Upper lobe of left lung (tissue), 6 donors: Measurements from ENCODE around the gene DDR1. TPM values are rescaled to one million over a fixed set of nuclear protein-coding genes. Genes with fewer than 3 reads are reported as not detected.

Experiments
- ATAC-seq, 2 donors: fragments of 200-7000 bp; cut with Tn5 transposase; one replicate each; pipeline ENCODE4 v1.9.1; 2022; ENCODE audit warnings: mild to moderate bottlenecking in 2 of 2, moderate library complexity in 2 of 2; ENCODE audit not compliant: low FRiP score in 2 of 2
- DNase-seq, 2 donors: peaks; one replicate each; pipeline ENCODE4 v3.0.0-alpha.2; 2019 to 2020
- H3K27ac ChIP-seq, 4 donors: fragments of 200-600 bp; sonication (generic); one replicate each; pipeline ENCODE4 v1.5.1; 2016 to 2019
- H3K27me3 ChIP-seq, 4 donors: fragments of 200-600 bp; sonication (generic); one replicate each; pipeline ENCODE4 v1.5.1; 2017 to 2019
- H3K36me3 ChIP-seq, 4 donors: fragments of 200-600 bp; sonication (generic); one replicate each; pipeline ENCODE4 v1.5.1; 2016 to 2019
- H3K4me1 ChIP-seq, 4 donors: fragments of 200-600 bp; sonication (generic); one replicate each; pipeline ENCODE4 v1.5.1; 2018 to 2019
- H3K4me3 ChIP-seq, 4 donors: fragments of 200-600 bp; sonication (generic); one replicate each; pipeline ENCODE4 v1.5.1; 2017 to 2019; ENCODE audit warnings: mild to moderate bottlenecking in 2 of 4, moderate library complexity in 1 of 4
- H3K9me3 ChIP-seq, 4 donors: fragments of 200-600 bp; sonication (generic); one replicate each; pipeline ENCODE4 v1.5.1; 2018 to 2019
- EP300 ChIP-seq, 4 donors: sonication (generic); formaldehyde crosslinking; IDR thresholded peaks; one replicate each; pipeline ENCODE4 v1.5.1; 2017; ENCODE audit warnings: antibody characterized with exemption in 4 of 4, control low read depth in 2 of 4
- POLR2A ChIP-seq, 4 donors: fragments of 450-650 bp; IDR thresholded peaks; one replicate each; pipeline ENCODE4 v1.5.1; 2016 to 2017; ENCODE audit warnings: antibody characterized with exemption in 4 of 4, mild to moderate bottlenecking in 2 of 4
- POLR2AphosphoS5 ChIP-seq, 2 donors: sonication (generic); formaldehyde crosslinking; IDR thresholded peaks; one replicate each; pipeline ENCODE4 v1.5.1; 2017; ENCODE audit warnings: antibody characterized with exemption in 2 of 2
- WGBS, 2 donors: methylation state at CpG; one replicate each; pipeline ENCODE4 v1.1.5; 2017 to 2018; 5-methylcytosine and 5-hydroxymethylcytosine counted together
- total RNA-seq, 6 donors: library from RNA; depleted of rRNA in 4 of 6; stranded (reverse); fragments of >200 nt in 4 of 6; gene quantifications; one replicate each; pipeline versions ENCODE4 v1.1.0 to v1.2.1, GENCODE V29; 2016 to 2021
- TF ChIP-seq, protein P1 (sequence below), 6 experiments: fragments of 450-650 bp in 4 of 6; fragments of 200-600 bp in 2 of 6; sonication (generic) in 2 of 6; IDR thresholded peaks; one replicate each; pipeline ENCODE4 v1.5.1; 2016 to 2019; ENCODE audit warnings: antibody characterized with exemption in 6 of 6
- donor health status: DM: no; HTN: no; CAD: no; lungs with moderate emphysema.
- donor health status: DM: no; HTN: yes; CAD: no; lungs with severe emphysema.

The DDR1 gene
- total RNA-seq, 6 donors from 2014 or later, result 75.4 to 147 (median 111) TPM

DNA sequence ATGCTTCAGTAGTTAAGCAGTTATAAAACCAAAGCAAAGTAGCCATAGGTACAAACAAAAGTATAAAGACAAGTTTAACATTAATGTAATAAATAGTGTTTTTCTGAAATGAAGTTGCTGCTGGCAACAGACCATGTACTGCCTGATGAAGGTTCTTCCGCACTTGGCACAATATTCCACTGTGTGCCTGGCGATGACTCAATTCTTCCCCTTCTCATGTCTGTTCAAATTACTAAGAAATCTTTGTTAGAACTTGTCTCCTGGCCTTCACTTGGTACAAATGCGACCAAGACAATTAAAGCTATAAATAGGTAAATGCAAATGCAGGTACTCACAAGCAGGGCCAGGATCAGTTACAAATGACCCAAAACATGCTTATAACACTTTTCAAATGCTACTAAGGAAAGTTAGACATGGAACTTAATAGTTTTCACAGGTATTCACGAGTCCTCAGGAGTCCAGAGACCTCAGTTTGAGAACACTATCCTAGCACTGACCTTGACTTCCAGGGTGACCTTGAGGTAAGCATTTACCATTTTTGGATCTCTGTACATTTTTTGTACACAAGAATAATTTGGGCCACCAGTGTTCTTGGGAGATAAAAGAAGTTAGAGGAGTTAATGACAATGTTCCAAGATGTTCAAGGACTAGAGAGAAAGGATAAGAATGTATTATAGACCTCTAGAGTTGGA lies 8.1 kb upstream of the DDR1 start:
- H3K4me3 ChIP-seq, result no peak overlapping the region

DNA sequence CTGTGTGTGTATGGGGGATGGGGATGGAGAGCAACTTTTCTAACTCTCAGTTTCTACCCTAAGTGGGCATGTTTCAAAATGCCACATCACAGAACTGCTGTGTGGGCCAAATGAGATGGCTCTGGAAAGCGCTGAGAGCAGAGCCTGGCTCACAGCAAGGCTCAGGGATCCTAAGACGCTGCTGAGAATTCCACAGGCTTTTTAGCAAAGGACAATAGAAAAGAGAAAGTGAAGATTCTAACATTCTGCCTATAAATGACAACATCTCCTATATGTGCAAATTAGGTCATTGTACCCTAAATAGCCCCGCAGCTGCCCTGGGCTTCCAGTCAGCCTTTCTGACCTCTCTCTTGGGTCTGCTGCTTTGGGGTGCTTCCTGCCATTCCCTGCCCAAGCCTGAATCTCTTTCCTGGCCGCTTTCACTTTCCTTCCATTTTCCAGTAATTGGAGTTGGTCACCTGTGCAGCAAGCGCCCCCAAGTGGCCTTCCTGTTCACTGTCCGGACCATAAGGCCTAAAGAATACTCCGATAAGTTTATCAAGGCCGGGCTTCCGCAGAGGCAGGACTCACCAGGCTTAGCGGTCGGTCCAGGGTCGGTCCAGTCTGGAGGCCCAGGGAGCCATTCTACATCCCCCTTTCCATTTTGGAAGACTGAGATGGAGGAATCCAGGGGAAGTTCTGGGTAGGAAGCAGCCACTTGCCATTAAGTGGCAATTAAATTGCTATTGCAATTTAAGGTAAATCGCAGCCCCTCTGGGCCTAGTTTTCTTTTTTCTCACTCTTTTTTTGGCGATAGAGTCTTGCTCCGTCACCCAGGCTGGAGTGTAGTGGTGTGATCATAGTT lies 6.7 kb upstream of the DDR1 start:
- peak overlapping the region; percentile 59 to 83 (median 72) for H3K27ac ChIP-seq
- H3K4me3 ChIP-seq, result peak overlapping the region in 3 of 4 donors; percentile 24 to 47 (median 41)
- H3K9me3 ChIP-seq, result no peaks in the 10 kb centered on the region
- WGBS, 2 donors, result 19 to 20% methylated on average over 15 of the region's 15 CpGs
- peaks cover 15 to 23% (median 18%) of the 10 kb centered on the region in 4 donors for H3K4me1 ChIP-seq
- no peaks in the 10 kb centered on the region for H3K27me3 ChIP-seq
- TF ChIP-seq EP300 (IDR thresholded peaks at IDR 0.05), result no peak
- peak in 1 of 2 donors; percentile 60 for TF ChIP-seq POLR2AphosphoS5 (IDR thresholded peaks at IDR 0.05)
- TF ChIP-seq, protein P1, sequence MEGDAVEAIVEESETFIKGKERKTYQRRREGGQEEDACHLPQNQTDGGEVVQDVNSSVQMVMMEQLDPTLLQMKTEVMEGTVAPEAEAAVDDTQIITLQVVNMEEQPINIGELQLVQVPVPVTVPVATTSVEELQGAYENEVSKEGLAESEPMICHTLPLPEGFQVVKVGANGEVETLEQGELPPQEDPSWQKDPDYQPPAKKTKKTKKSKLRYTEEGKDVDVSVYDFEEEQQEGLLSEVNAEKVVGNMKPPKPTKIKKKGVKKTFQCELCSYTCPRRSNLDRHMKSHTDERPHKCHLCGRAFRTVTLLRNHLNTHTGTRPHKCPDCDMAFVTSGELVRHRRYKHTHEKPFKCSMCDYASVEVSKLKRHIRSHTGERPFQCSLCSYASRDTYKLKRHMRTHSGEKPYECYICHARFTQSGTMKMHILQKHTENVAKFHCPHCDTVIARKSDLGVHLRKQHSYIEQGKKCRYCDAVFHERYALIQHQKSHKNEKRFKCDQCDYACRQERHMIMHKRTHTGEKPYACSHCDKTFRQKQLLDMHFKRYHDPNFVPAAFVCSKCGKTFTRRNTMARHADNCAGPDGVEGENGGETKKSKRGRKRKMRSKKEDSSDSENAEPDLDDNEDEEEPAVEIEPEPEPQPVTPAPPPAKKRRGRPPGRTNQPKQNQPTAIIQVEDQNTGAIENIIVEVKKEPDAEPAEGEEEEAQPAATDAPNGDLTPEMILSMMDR (IDR thresholded peaks at IDR 0.05), result peak; percentile 75 to 94 (median 88)
- TF ChIP-seq POLR2A (IDR thresholded peaks at IDR 0.05), result no peak
- peak; percentile 89 to 93 for ATAC-seq
- peak in 1 of 2 donors; percentile 95 for DNase-seq
- no peaks in the 10 kb centered on the region for H3K36me3 ChIP-seq

More for the DNA sequence above, 8.1 kb upstream of the DDR1 start:
- Histone ChIP-seq H3K27me3 (no peaks in the 10 kb centered on the region), H3K27ac (no peak overlapping the region), H3K4me1 (peaks cover 10 to 13% (median 11%) of the 10 kb centered on the region in 4 donors), H3K36me3 (no peaks in the 10 kb centered on the region), H3K9me3 (no peaks in the 10 kb centered on the region)
- no peak for ATAC-seq
- no peak for TF ChIP-seq POLR2A (IDR thresholded peaks at IDR 0.05)
- TF ChIP-seq EP300 (IDR thresholded peaks at IDR 0.05), result no peak
- TF ChIP-seq, protein P1 (IDR thresholded peaks at IDR 0.05), result no peak
- no peak for TF ChIP-seq POLR2AphosphoS5 (IDR thresholded peaks at IDR 0.05)
- 73 to 78% methylated on average over 4 of the region's 4 CpGs for WGBS, 2 donors
- DNase-seq, result no peak

DNA sequence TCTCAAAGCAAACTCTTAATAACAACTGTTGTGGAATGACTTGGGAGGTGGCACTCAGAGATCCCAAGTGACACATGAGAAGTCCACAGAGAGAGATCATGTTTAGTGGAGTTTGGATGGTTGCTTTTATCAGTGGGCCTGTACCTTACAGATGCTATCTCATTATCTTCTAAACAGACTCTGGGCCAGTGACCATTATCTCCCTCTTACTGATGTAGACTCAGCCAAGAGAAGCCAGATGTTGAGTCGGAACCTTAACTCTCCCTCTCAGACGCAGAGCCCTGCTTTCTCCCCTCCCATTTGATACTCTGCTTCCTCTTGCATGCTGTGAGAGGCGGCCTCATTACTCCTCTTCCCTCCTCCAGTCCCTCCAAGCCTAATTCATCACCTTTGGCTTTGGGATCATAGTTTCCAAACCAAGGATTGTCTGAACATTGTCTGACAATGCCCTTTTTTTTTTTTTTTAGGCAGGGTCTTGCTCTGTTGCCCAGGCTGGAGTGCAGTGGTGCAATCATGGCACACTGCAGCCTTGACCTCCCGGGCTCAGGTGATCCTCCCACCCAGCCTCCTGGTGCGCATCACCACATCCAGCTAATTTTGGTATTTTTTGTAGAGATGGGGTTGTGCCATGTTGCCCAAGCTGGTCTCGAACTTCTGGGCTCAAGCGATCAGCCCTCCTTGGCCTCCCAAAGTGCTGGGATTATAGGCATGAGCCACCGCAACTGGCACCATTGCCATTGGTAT lies 4.5 kb upstream of the DDR1 start:
- ATAC-seq (no peak), DNase-seq (no peak)
- peaks cover 20 to 36% (median 29%) of the 10 kb centered on the region in 4 donors for H3K4me1 ChIP-seq
- no peak overlapping the region for H3K4me3 ChIP-seq
- H3K27ac ChIP-seq, result no peak overlapping the region
- H3K27me3 ChIP-seq, result no peaks in the 10 kb centered on the region
- no peaks in the 10 kb centered on the region for H3K36me3 ChIP-seq
- H3K9me3 ChIP-seq, result no peaks in the 10 kb centered on the region
- TF ChIP-seq POLR2A (IDR thresholded peaks at IDR 0.05) (no peak), EP300 (IDR thresholded peaks at IDR 0.05) (no peak), POLR2AphosphoS5 (IDR thresholded peaks at IDR 0.05) (no peak)
- TF ChIP-seq, protein P1 (IDR thresholded peaks at IDR 0.05), result no peak
- 86 to 93% methylated on average over 7 to 8 of the region's 8 CpGs for WGBS, 2 donors

DNA sequence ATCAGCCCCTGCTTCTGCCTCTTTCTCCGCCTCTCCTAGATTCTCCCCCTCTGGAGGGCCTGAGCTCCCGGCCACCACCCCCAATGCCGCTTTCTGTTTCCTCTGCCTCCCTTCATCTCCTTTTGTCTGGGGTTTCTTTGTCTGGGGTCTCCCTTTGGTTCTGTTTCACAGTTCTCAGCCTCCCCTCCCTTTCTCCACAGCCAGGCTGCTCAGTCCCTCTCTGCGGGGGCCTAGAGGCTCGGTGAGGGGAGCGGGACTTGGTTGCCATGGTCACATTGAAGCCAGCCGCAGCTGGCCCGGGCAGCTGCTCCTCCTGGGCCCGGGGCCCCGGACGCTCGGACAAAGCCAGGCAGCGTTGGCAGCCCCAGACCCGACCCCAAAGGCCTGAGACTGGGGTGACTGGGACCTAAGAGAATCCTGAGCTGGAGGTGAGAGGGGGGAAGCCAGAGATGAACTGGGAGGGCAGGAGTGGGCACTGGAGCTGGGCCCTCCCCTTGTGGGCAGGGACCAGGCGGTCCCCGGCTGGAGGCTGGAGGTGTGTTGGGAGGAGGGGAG lies 3.5 kb upstream of the DDR1 start:
- no peaks in the 10 kb centered on the region for H3K27me3 ChIP-seq
- DNase-seq, result peak in 1 of 2 donors; percentile 71
- no peaks in the 10 kb centered on the region for H3K9me3 ChIP-seq
- peak overlapping the region in 1 of 4 donors; percentile 14 for H3K27ac ChIP-seq
- H3K4me1 ChIP-seq, result peaks cover 29 to 45% (median 38%) of the 10 kb centered on the region in 4 donors
- ATAC-seq, result no peak
- H3K4me3 ChIP-seq, result no peak overlapping the region
- no peak for TF ChIP-seq POLR2AphosphoS5 (IDR thresholded peaks at IDR 0.05)
- TF ChIP-seq POLR2A (IDR thresholded peaks at IDR 0.05), result no peak
- no peak for TF ChIP-seq EP300 (IDR thresholded peaks at IDR 0.05)
- TF ChIP-seq, protein P1 (IDR thresholded peaks at IDR 0.05), result no peak
- 86% methylated on average over 16 of the region's 16 CpGs for WGBS, 2 donors
- H3K36me3 ChIP-seq, result no peaks in the 10 kb centered on the region
